Liver (tissue), 9 donors: ENCODE data around the gene GRAMD1A. TPM values are rescaled to one million over a fixed set of nuclear protein-coding genes. Genes with fewer than 3 reads are reported as not detected.

Experiments
- DNase-seq: peaks from one replicate; pipeline ENCODE4 v3.0.0-alpha.2; 2017; ENCODE audit warnings: low spot score
- H3K27ac ChIP-seq, 2 donors: one replicate each; pipeline ENCODE4 v1.7.0; 2013; ENCODE audit warnings: inconsistent platforms in 2 of 2, low read length in 2 of 2, control low read depth in 1 of 2, low read depth in 1 of 2, mild to moderate bottlenecking in 1 of 2
- H3K27me3 ChIP-seq, 4 donors: one replicate each; pipeline versions ENCODE4 v1.6.1 to v1.7.0; 2013; ENCODE audit warnings: low read length in 3 of 4, inconsistent platforms in 1 of 4, mild to moderate bottlenecking in 1 of 4, moderate library complexity in 1 of 4; ENCODE audit not compliant: control insufficient read depth in 4 of 4, insufficient read depth in 4 of 4
- H3K36me3 ChIP-seq, 4 donors: one replicate each; pipeline versions ENCODE4 v1.6.1 to v1.7.0; 2013; ENCODE audit warnings: low read length in 3 of 4, mild to moderate bottlenecking in 3 of 4, low read depth in 1 of 4, moderate library complexity in 1 of 4; ENCODE audit not compliant: control insufficient read depth in 4 of 4, insufficient read depth in 3 of 4
- H3K4me1 ChIP-seq, 4 donors: one replicate each; pipeline versions ENCODE4 v1.6.1 to v1.7.0; 2013; ENCODE audit warnings: low read length in 3 of 4, mild to moderate bottlenecking in 3 of 4, moderate library complexity in 1 of 4; ENCODE audit not compliant: control insufficient read depth in 4 of 4, insufficient read depth in 4 of 4
- H3K4me3 ChIP-seq, 3 donors: one replicate each; pipeline versions ENCODE4 v1.6.1 to v1.7.0; 2013; ENCODE audit warnings: low read length in 3 of 3, control low read depth in 1 of 3, low read depth in 1 of 3, mild to moderate bottlenecking in 1 of 3
- H3K9ac ChIP-seq, 2 donors: one replicate each; pipeline ENCODE4 v1.7.0; 2013; ENCODE audit warnings: low read length in 2 of 2, mild to moderate bottlenecking in 2 of 2, moderate library complexity in 2 of 2, control low read depth in 1 of 2, low read depth in 1 of 2
- H3K9me3 ChIP-seq, 4 donors: one replicate each; pipeline versions ENCODE4 v1.6.1 to v1.7.0; 2013; ENCODE audit warnings: low read length in 3 of 4; ENCODE audit not compliant: control insufficient read depth in 4 of 4
- EGR1 ChIP-seq, 2 donors: IDR thresholded peaks; 2 replicates each; pipeline ENCODE4 v1.6.1; 2016 to 2018; ENCODE audit warnings: antibody characterized with exemption in 2 of 2, low read depth in 2 of 2
- FOXA1 ChIP-seq: IDR thresholded peaks from 2 replicates; pipeline ENCODE4 v1.6.1; 2016; ENCODE audit warnings: antibody characterized with exemption
- FOXA2 ChIP-seq: IDR thresholded peaks from 2 replicates; pipeline ENCODE4 v1.6.1; 2016; ENCODE audit warnings: antibody characterized with exemption
- GABPA ChIP-seq, 2 donors: IDR thresholded peaks in 1 of 2; conservative IDR thresholded peaks in 1 of 2; 2 replicates each; pipeline ENCODE4 v1.6.1; 2016; ENCODE audit warnings: antibody characterized with exemption in 2 of 2, mild to moderate bottlenecking in 1 of 2, moderate library complexity in 1 of 2
- HNF4A ChIP-seq, 2 donors: conservative IDR thresholded peaks; 2 replicates each; pipeline ENCODE4 v1.6.1; 2016; ENCODE audit warnings: antibody characterized with exemption in 2 of 2, mild to moderate bottlenecking in 2 of 2
- HNF4G ChIP-seq: IDR thresholded peaks from 2 replicates; pipeline ENCODE4 v1.6.1; 2016; ENCODE audit warnings: antibody characterized with exemption
- JUND ChIP-seq, 2 donors: IDR thresholded peaks; 2 replicates each; pipeline ENCODE4 v1.6.1; 2016; ENCODE audit warnings: antibody characterized with exemption in 2 of 2
- NR2F2 ChIP-seq: IDR thresholded peaks from 2 replicates; pipeline ENCODE4 v1.6.1; 2016; ENCODE audit warnings: antibody characterized with exemption
- RAD21 ChIP-seq, 2 donors: IDR thresholded peaks; 2 replicates each; pipeline ENCODE4 v1.6.1; 2016; ENCODE audit warnings: antibody characterized with exemption in 2 of 2, mild to moderate bottlenecking in 2 of 2
- RXRA ChIP-seq, 2 donors: IDR thresholded peaks; 2 replicates each; pipeline ENCODE4 v1.6.1; 2017 to 2018; ENCODE audit warnings: antibody characterized with exemption in 2 of 2, mild to moderate bottlenecking in 1 of 2
- SP1 ChIP-seq: IDR thresholded peaks from 2 replicates; pipeline ENCODE4 v1.6.1; 2018; ENCODE audit warnings: antibody characterized with exemption, mild to moderate bottlenecking
- TAF1 ChIP-seq: conservative IDR thresholded peaks from 2 replicates; pipeline ENCODE4 v1.6.1; 2016; ENCODE audit warnings: antibody characterized with exemption, mild to moderate bottlenecking
- YY1 ChIP-seq: IDR thresholded peaks from 2 replicates; pipeline ENCODE4 v1.6.1; 2016; ENCODE audit warnings: antibody characterized with exemption, mild to moderate bottlenecking
- WGBS: extraction: QIAGEN DNeasy Blood & Tissue Kit; methylation state at CpG from one replicate; pipeline ENCODE4 v1.1.7; 2013; 5-methylcytosine and 5-hydroxymethylcytosine counted together
- polyA plus RNA-seq, 2 donors: library from polyadenylated mRNA; stranded (reverse) in 1 of 2; unstranded in 1 of 2; fragments of 200-250 nt in 1 of 2; fragments of >200 nt in 1 of 2; fragmentation: Nextera tagmentation in 1 of 2; extraction: Ambion mirVana in 1 of 2; gene quantifications; one replicate each; pipeline versions ENCODE4 v1.2.1 to v1.2.3, GENCODE V29; 2013 to 2015
- total RNA-seq, 2 donors: library from RNA; depleted of rRNA; stranded (reverse); fragments of >200 nt; gene quantifications; one replicate each; pipeline ENCODE4 v1.2.3, GENCODE V29; 2014
- TF ChIP-seq, protein P1 (sequence below): IDR thresholded peaks from 2 replicates; pipeline ENCODE4 v1.6.1; 2016; ENCODE audit warnings: antibody characterized with exemption, mild to moderate bottlenecking
- TF ChIP-seq, protein P2 (sequence below): IDR thresholded peaks from 2 replicates; pipeline ENCODE4 v1.6.1; 2016; ENCODE audit warnings: antibody characterized with exemption
- TF ChIP-seq, protein P3 (sequence below): IDR thresholded peaks from 2 replicates; pipeline ENCODE4 v1.6.1; 2016; ENCODE audit warnings: antibody characterized with exemption
- TF ChIP-seq, protein P4 (sequence below): fragments of 150-350 bp; IDR thresholded peaks from 2 replicates; pipeline ENCODE4 v1.5.1; 2017; ENCODE audit warnings: improper control_type of control experiment, low read depth, low read length; ENCODE audit not compliant: missing input control
- TF ChIP-seq, protein P5 (sequence below): IDR thresholded peaks from 2 replicates; pipeline ENCODE4 v1.6.1; 2016; ENCODE audit warnings: antibody characterized with exemption
- donor health status: healthy.
- donor health status: healthy.
- donor health status: healthy.
- donor health status: healthy.
- donor health status: healthy.

The GRAMD1A gene
- total and polyA plus RNA-seq, 4 donors = 8.6 to 14.1 (median 11.2) TPM

DNA sequence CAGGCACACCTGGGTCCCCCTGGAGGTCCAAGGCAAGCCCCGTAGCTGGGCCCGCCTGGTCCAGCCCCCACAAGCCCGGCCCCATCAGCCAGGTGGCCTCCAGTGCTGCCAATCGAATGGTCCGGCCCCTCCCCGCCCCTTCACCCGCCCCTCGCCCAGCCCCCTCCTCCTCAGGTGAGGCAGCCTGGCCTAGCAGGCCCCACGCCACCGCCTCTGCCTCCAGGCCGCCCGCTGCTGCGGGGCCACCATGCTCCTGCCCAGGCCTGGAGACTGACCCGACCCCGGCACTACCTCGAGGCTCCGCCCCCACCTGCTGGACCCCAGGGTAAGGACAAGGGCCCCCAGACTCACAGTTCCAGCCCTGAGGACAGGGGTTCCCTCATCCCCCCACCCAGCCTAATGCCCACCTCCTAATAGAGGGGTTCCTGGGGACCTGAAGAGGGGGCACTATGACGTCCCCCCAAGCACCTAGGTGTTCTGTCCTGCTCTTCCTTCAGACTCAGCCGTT is 41.5 kb downstream of the GRAMD1A start, which contains the start of gene HPN:
Gene HPN, plus strand, starts transcription at position 174 of the 508 bp plus-strand sequence. CDS start 786 bp downstream, outside the sequence.
- H3K9ac ChIP-seq = peak within 1 kb of the TSS; percentile 94
- TF ChIP-seq, protein P1, sequence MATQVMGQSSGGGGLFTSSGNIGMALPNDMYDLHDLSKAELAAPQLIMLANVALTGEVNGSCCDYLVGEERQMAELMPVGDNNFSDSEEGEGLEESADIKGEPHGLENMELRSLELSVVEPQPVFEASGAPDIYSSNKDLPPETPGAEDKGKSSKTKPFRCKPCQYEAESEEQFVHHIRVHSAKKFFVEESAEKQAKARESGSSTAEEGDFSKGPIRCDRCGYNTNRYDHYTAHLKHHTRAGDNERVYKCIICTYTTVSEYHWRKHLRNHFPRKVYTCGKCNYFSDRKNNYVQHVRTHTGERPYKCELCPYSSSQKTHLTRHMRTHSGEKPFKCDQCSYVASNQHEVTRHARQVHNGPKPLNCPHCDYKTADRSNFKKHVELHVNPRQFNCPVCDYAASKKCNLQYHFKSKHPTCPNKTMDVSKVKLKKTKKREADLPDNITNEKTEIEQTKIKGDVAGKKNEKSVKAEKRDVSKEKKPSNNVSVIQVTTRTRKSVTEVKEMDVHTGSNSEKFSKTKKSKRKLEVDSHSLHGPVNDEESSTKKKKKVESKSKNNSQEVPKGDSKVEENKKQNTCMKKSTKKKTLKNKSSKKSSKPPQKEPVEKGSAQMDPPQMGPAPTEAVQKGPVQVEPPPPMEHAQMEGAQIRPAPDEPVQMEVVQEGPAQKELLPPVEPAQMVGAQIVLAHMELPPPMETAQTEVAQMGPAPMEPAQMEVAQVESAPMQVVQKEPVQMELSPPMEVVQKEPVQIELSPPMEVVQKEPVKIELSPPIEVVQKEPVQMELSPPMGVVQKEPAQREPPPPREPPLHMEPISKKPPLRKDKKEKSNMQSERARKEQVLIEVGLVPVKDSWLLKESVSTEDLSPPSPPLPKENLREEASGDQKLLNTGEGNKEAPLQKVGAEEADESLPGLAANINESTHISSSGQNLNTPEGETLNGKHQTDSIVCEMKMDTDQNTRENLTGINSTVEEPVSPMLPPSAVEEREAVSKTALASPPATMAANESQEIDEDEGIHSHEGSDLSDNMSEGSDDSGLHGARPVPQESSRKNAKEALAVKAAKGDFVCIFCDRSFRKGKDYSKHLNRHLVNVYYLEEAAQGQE = peak; percentile 1
- TF ChIP-seq NR2F2 = no peak
- no peaks in the 10 kb centered on the region for H3K9me3 ChIP-seq
- H3K27ac ChIP-seq = peak within 1 kb of the TSS; percentile 93 to 98
- 28% methylated on average over 19 of the region's 19 CpGs for WGBS
- H3K4me3 ChIP-seq = peak within 1 kb of the TSS; percentile 76 to 93 (median 78)
- H3K27me3 ChIP-seq = no peaks in the 10 kb centered on the region
- peaks cover 0 to 2% (median 0%) of the 10 kb centered on the region in 4 donors for H3K36me3 ChIP-seq
- peak; percentile 80 for DNase-seq
- H3K4me1 ChIP-seq = peaks cover 25 to 78% (median 38%) of the 10 kb centered on the region in 4 donors

DNA sequence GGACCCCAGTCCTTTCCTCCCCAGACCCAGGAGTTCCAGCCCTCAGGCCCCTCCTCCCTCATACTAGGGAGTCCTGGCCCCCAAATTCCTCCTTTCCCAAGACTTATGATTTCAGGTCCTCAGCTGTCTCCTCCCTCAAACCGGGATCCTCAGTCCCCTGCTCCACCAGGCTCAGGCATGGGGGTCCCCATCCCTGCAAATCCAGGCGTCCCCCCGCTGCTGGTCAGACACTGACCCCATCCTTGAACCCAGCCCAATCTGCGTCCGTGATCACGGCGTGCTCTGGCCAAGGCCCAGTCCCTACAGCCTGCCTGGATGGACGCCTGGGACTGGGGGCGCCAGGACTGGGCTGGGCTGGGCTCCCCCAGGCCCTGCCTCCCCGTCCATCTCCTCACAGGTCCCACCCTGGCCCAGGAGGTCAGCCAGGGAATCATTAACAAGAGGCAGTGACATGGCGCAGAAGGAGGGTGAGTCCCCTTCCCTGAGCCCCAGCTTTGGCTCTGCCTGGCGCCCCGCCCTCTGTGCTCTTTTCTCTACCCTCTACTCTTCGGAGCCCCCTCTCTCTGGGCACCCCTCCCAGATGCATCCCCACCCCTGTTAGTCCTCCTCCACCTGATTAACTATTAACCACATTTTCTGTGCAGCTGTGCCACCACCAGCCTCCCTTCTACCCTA is 42.1 kb downstream of the GRAMD1A start:
- TF ChIP-seq YY1 (peak; percentile 82), RXRA (IDR thresholded peaks at IDR 0.05) (peak; percentile 86 to 92), HNF4A (conservative IDR thresholded peaks at IDR 0.05) (peak; percentile 32 to 75), SP1 (peak; percentile 81), RAD21 (IDR thresholded peaks at IDR 0.05) (peak in 1 of 2 donors; percentile 20), FOXA1 (peak; percentile 29), NR2F2 (no peak), TAF1 (peak; percentile 52), GABPA (IDR thresholded peaks at IDR 0.05 in 1 of 2, conservative IDR thresholded peaks at IDR 0.05 in 1 of 2) (peak in 1 of 2 donors; percentile 46), FOXA2 (no peak), HNF4G (peak; percentile 24), EGR1 (IDR thresholded peaks at IDR 0.05; ENCODE audit: low read depth in 2 of 2) (peak in 1 of 2 donors; percentile 52), JUND (IDR thresholded peaks at IDR 0.05) (no peak)
- TF ChIP-seq, protein P2, sequence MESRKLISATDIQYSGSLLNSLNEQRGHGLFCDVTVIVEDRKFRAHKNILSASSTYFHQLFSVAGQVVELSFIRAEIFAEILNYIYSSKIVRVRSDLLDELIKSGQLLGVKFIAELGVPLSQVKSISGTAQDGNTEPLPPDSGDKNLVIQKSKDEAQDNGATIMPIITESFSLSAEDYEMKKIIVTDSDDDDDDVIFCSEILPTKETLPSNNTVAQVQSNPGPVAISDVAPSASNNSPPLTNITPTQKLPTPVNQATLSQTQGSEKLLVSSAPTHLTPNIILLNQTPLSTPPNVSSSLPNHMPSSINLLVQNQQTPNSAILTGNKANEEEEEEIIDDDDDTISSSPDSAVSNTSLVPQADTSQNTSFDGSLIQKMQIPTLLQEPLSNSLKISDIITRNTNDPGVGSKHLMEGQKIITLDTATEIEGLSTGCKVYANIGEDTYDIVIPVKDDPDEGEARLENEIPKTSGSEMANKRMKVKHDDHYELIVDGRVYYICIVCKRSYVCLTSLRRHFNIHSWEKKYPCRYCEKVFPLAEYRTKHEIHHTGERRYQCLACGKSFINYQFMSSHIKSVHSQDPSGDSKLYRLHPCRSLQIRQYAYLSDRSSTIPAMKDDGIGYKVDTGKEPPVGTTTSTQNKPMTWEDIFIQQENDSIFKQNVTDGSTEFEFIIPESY = peak; percentile 84
- TF ChIP-seq, protein P3, sequence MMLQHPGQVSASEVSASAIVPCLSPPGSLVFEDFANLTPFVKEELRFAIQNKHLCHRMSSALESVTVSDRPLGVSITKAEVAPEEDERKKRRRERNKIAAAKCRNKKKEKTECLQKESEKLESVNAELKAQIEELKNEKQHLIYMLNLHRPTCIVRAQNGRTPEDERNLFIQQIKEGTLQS = no peak
- TF ChIP-seq, protein P1 = peak; percentile 61
- TF ChIP-seq, protein P4, sequence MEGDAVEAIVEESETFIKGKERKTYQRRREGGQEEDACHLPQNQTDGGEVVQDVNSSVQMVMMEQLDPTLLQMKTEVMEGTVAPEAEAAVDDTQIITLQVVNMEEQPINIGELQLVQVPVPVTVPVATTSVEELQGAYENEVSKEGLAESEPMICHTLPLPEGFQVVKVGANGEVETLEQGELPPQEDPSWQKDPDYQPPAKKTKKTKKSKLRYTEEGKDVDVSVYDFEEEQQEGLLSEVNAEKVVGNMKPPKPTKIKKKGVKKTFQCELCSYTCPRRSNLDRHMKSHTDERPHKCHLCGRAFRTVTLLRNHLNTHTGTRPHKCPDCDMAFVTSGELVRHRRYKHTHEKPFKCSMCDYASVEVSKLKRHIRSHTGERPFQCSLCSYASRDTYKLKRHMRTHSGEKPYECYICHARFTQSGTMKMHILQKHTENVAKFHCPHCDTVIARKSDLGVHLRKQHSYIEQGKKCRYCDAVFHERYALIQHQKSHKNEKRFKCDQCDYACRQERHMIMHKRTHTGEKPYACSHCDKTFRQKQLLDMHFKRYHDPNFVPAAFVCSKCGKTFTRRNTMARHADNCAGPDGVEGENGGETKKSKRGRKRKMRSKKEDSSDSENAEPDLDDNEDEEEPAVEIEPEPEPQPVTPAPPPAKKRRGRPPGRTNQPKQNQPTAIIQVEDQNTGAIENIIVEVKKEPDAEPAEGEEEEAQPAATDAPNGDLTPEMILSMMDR = no peak
- TF ChIP-seq, protein P5, sequence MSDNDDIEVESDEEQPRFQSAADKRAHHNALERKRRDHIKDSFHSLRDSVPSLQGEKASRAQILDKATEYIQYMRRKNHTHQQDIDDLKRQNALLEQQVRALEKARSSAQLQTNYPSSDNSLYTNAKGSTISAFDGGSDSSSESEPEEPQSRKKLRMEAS = peak; percentile 38
- Histone ChIP-seq H3K9ac (peak overlapping the region; percentile 94), H3K4me3 (peak overlapping the region; percentile 76 to 93 (median 78)), H3K4me1 (peaks cover 26 to 82% (median 41%) of the 10 kb centered on the region in 4 donors), H3K36me3 (peaks cover 0 to 2% (median 0%) of the 10 kb centered on the region in 4 donors), H3K27me3 (no peaks in the 10 kb centered on the region), H3K9me3 (no peaks in the 10 kb centered on the region), H3K27ac (peak overlapping the region; percentile 93 to 98)
- 23% methylated on average over 14 of the region's 14 CpGs for WGBS
- peak; percentile 71 for DNase-seq
